Spinal cord (tissue), 10 donors: Measurements from ENCODE around the gene FGF11. TPM values are rescaled to one million over a fixed set of nuclear protein-coding genes. Genes with fewer than 3 reads are reported as not detected.

Experiments
- DNase-seq, 6 donors: peaks; one replicate each; pipeline versions ENCODE4 v3.0.0 to v3.0.0-alpha.2; 2013 to 2015; ENCODE audit warnings: low spot score in 6 of 6, low read depth in 4 of 6
- H3K27ac ChIP-seq: one replicate; pipeline ENCODE4 v1.5.1; 2013; ENCODE audit warnings: low read depth, low read length, control low read depth
- H3K27me3 ChIP-seq: one replicate; pipeline ENCODE4 v1.6.1; 2013; ENCODE audit warnings: low read length; ENCODE audit not compliant: control insufficient read depth, insufficient read depth
- H3K36me3 ChIP-seq: one replicate; pipeline ENCODE4 v1.6.1; 2013; ENCODE audit warnings: low read length; ENCODE audit not compliant: control insufficient read depth, insufficient read depth
- H3K4me1 ChIP-seq: one replicate; pipeline ENCODE4 v1.6.1; 2013; ENCODE audit warnings: low read length; ENCODE audit not compliant: control insufficient read depth, insufficient read depth
- H3K4me3 ChIP-seq: one replicate; pipeline ENCODE4 v1.5.1; 2013; ENCODE audit warnings: low read depth, low read length, control low read depth
- H3K9me3 ChIP-seq: one replicate; pipeline ENCODE4 v1.6.1; 2013; ENCODE audit warnings: low read length; ENCODE audit not compliant: control insufficient read depth, insufficient read depth
- WGBS: methylation state at CpG from one replicate; pipeline ENCODE4 v1.1.5; 2013; ENCODE audit warnings: missing lambda C conversion rate; ENCODE audit not compliant: insufficient coverage; 5-methylcytosine and 5-hydroxymethylcytosine counted together
- polyA plus RNA-seq, 2 donors: library from polyadenylated mRNA; unstranded; fragments of 120-200 nt; gene quantifications; one replicate each; pipeline ENCODE4 v1.2.1, GENCODE V29; 2013; ENCODE audit not compliant: insufficient read length in 2 of 2
- total RNA-seq, 2 donors: library from RNA; depleted of rRNA in 1 of 2; stranded (reverse); fragments of 120-200 nt in 1 of 2; fragments of >200 nt in 1 of 2; gene quantifications; one replicate each; pipeline versions ENCODE4 v1.2.3 to v1.2.4, GENCODE V29; 2013 to 2014
- donor health status: healthy.

The FGF11 gene
- total and polyA plus RNA-seq, 4 donors: 11.2 to 42.2 (median 29.2) TPM

- H3K27me3 ChIP-seq: no peaks in the 10 kb centered on the region
- peaks cover 41% of the 10 kb centered on the region for H3K36me3 ChIP-seq
- H3K27ac ChIP-seq: no peak within 1 kb of the TSS
- peaks cover 38% of the 10 kb centered on the region for H3K4me1 ChIP-seq
- DNase-seq: no peak
- H3K9me3 ChIP-seq: no peaks in the 10 kb centered on the region
- WGBS: 44% methylated on average over 4 of the region's 12 CpGs
- peak within 1 kb of the TSS; percentile 18 for H3K4me3 ChIP-seq
Measured at GRCh38 chr17:7407485-7408251, 31.6 kb upstream of the FGF11 start, which contains the start of gene NLGN2. Gene NLGN2, plus strand, starts transcription at chr17:7407845. Its CDS starts 411 bp downstream, at chr17:7408256.

- Histone ChIP-seq H3K27me3 (no peaks in the 10 kb centered on the region), H3K27ac (no peak overlapping the region), H3K4me3 (no peak overlapping the region), H3K9me3 (no peaks in the 10 kb centered on the region), H3K4me1 (peaks cover 37% of the 10 kb centered on the region), H3K36me3 (peaks cover 47% of the 10 kb centered on the region)
- DNase-seq: no peak
- WGBS: 59% methylated on average over 57 of the region's 58 CpGs
Measured at GRCh38 chr17:7408252-7408727, 31.0 kb upstream of the FGF11 start.

- DNase-seq: no peak
- no peak overlapping the region for H3K27ac ChIP-seq
- no peaks in the 10 kb centered on the region for H3K27me3 ChIP-seq
- H3K4me3 ChIP-seq: no peak overlapping the region
- peaks cover 53% of the 10 kb centered on the region for H3K36me3 ChIP-seq
- H3K4me1 ChIP-seq: peaks cover 40% of the 10 kb centered on the region
- H3K9me3 ChIP-seq: no peaks in the 10 kb centered on the region
- 92% methylated on average over 6 of the region's 6 CpGs for WGBS
Measured at GRCh38 chr17:7408863-7409262, 30.4 kb upstream of the FGF11 start.

GRCh38 chr17:7409716-7410115, 29.6 kb upstream of the FGF11 start:
- H3K36me3 ChIP-seq: peaks cover 61% of the 10 kb centered on the region
- H3K27me3 ChIP-seq: no peaks in the 10 kb centered on the region
- no peaks in the 10 kb centered on the region for H3K9me3 ChIP-seq
- H3K4me3 ChIP-seq: no peak overlapping the region
- WGBS: 92% methylated on average over 6 of the region's 6 CpGs
- H3K4me1 ChIP-seq: peaks cover 42% of the 10 kb centered on the region
- no peak for DNase-seq
- no peak overlapping the region for H3K27ac ChIP-seq

GRCh38 chr17:7410634-7411426, 28.5 kb upstream of the FGF11 start:
- WGBS: 87% methylated on average over 21 of the region's 25 CpGs
- no peaks in the 10 kb centered on the region for H3K9me3 ChIP-seq
- peaks cover 72% of the 10 kb centered on the region for H3K36me3 ChIP-seq
- no peaks in the 10 kb centered on the region for H3K27me3 ChIP-seq
- H3K4me3 ChIP-seq: no peak overlapping the region
- peaks cover 33% of the 10 kb centered on the region for H3K4me1 ChIP-seq
- no peak for DNase-seq
- no peak overlapping the region for H3K27ac ChIP-seq

GRCh38 chr17:7411427-7411750, 27.9 kb upstream of the FGF11 start:
- DNase-seq: no peak
- H3K4me1 ChIP-seq: peaks cover 27% of the 10 kb centered on the region
- peaks cover 76% of the 10 kb centered on the region for H3K36me3 ChIP-seq
- no peaks in the 10 kb centered on the region for H3K9me3 ChIP-seq
- H3K27ac ChIP-seq: no peak overlapping the region
- H3K27me3 ChIP-seq: no peaks in the 10 kb centered on the region
- 68% methylated on average over 4 of the region's 8 CpGs for WGBS
- no peak overlapping the region for H3K4me3 ChIP-seq

- Histone ChIP-seq H3K27me3 (no peaks in the 10 kb centered on the region), H3K36me3 (peaks cover 90% of the 10 kb centered on the region), H3K9me3 (no peaks in the 10 kb centered on the region), H3K4me3 (no peak overlapping the region), H3K27ac (no peak overlapping the region), H3K4me1 (peaks cover 14% of the 10 kb centered on the region)
- DNase-seq: no peak
- WGBS: 90% methylated on average over 2 of the region's 6 CpGs
Measured at GRCh38 chr17:7413346-7413985, 25.8 kb upstream of the FGF11 start.

GRCh38 chr17:7414837-7415236, 24.5 kb upstream of the FGF11 start:
- DNase-seq: no peak
- Histone ChIP-seq H3K4me1 (peaks cover 26% of the 10 kb centered on the region), H3K36me3 (peaks cover 88% of the 10 kb centered on the region), H3K4me3 (no peak overlapping the region), H3K9me3 (no peaks in the 10 kb centered on the region), H3K27ac (no peak overlapping the region), H3K27me3 (no peaks in the 10 kb centered on the region)
- 88% methylated on average over 14 of the region's 14 CpGs for WGBS

- Histone ChIP-seq H3K9me3 (no peaks in the 10 kb centered on the region), H3K27ac (no peak overlapping the region), H3K4me3 (no peak overlapping the region), H3K36me3 (peaks cover 87% of the 10 kb centered on the region), H3K4me1 (peaks cover 35% of the 10 kb centered on the region), H3K27me3 (no peaks in the 10 kb centered on the region)
- no peak for DNase-seq
- whole genome bisulfite sequencing: 92% methylated on average over 23 of the region's 23 CpGs
Measured at GRCh38 chr17:7415784-7416183, 23.5 kb upstream of the FGF11 start.
